Ovary (tissue), 3 donors: ENCODE measurements around the gene GEMIN8.

Experiments used
- CTCF ChIP-seq, 3 donors: fragments of 450-650 bp in 2 of 3; fragments of 200-600 bp in 1 of 3; IDR thresholded peaks; one replicate each; pipeline versions ENCODE4 v1.5.1 to v1.8.0; 2016 to 2022; ENCODE audit warnings: antibody characterized with exemption in 3 of 3, mild to moderate bottlenecking in 1 of 3
- POLR2A ChIP-seq: fragments of 450-650 bp; IDR thresholded peaks from one replicate; pipeline ENCODE4 v1.6.1; 2017; ENCODE audit warnings: antibody characterized with exemption, mild to moderate bottlenecking, moderate library complexity
- donor health status: DM: no; HTN: no; CAD: no.

- TF ChIP-seq CTCF (IDR thresholded peaks at IDR 0.05), result no peak
- no peak for TF ChIP-seq POLR2A
These were observed 2.7 kb downstream of the GEMIN8 start for GRCh38 chrX:14027036-14027435.
